ENCODE measurements around the gene CHIC1. TPM values are rescaled to one million over a fixed set of nuclear protein-coding genes. Genes with fewer than 3 reads are reported as not detected.
"Not testable (repeated sequence)": the region's sequence is repeated elsewhere in the genome, so short reads cannot be mapped to it uniquely, and the experiment has no call there.

CHIC1 gene
- total RNA-seq, 1 experiment from 2014 or later: 9.4 TPM

GRCh38 chrX:73577361-73577760 is 14.4 kb downstream of the CHIC1 start:
- DNase-seq (ENCODE audit: low spot score): no peak
- ChIA-PET CTCF (no interaction called here), POLR2A (no interaction called here)
- H3K4me1 Mint-ChIP-seq: peaks cover 26% of the 10 kb centered on the region
- H3K27me3 Mint-ChIP-seq (ENCODE audit: low read depth): no peaks in the 10 kb centered on the region
- no peak overlapping the region for H3K4me3 Mint-ChIP-seq
- H3K36me3 Mint-ChIP-seq: peaks cover 12% of the 10 kb centered on the region
- H3K27ac Mint-ChIP-seq: no peak overlapping the region
- TF ChIP-seq KAT7 (CRISPR knock-in tag; IDR thresholded peaks at IDR 0.05; ENCODE audit: borderline replicate concordance) (no peak), FOXP1 (CRISPR knock-in tag; IDR thresholded peaks at IDR 0.05; ENCODE audit: borderline replicate concordance) (no peak), OVOL2 (CRISPR knock-in tag; IDR thresholded peaks at IDR 0.05; ENCODE audit: borderline replicate concordance) (no peak), ZBTB21 (CRISPR knock-in tag; IDR thresholded peaks at IDR 0.05; ENCODE audit: borderline replicate concordance) (no peak), SOX15 (CRISPR knock-in tag; IDR thresholded peaks at IDR 0.05) (no peak), ZNF232 (CRISPR knock-in tag; IDR thresholded peaks at IDR 0.05) (no peak), TEAD4 (CRISPR knock-in tag; IDR thresholded peaks at IDR 0.05) (no peak), PREB (CRISPR knock-in tag; IDR thresholded peaks at IDR 0.05; ENCODE audit: borderline replicate concordance) (no peak)
- H3K9me3 Mint-ChIP-seq: peaks cover 12% of the 10 kb centered on the region
- ATAC-seq: no peak

- H3K4me1 Mint-ChIP-seq: peaks cover 10% of the 10 kb centered on the region
- H3K9me3 Mint-ChIP-seq: no peaks in the 10 kb centered on the region
- ATAC-seq (no peak), DNase-seq (ENCODE audit: low spot score) (no peak)
- ChIA-PET CTCF (interaction anchor here (0.9 kb wide), 1 partner anchor 137 kb away, joined by 3 read pairs; no protein-coding TSS in a partner anchor), POLR2A (no interaction called here)
- H3K4me3 Mint-ChIP-seq: no peak overlapping the region
- TF ChIP-seq SOX15 (CRISPR knock-in tag; IDR thresholded peaks at IDR 0.05) (no peak), GTF2I (CRISPR knock-in tag; conservative IDR thresholded peaks at IDR 0.05) (no peak), JUN (CRISPR knock-in tag; IDR thresholded peaks at IDR 0.05) (no peak), NFE2L1 (CRISPR knock-in tag; IDR thresholded peaks at IDR 0.05) (no peak), FOXK1 (CRISPR knock-in tag; IDR thresholded peaks at IDR 0.05) (no peak), E2F5 (CRISPR knock-in tag; IDR thresholded peaks at IDR 0.05) (no peak), USF1 (CRISPR knock-in tag; IDR thresholded peaks at IDR 0.05) (no peak), ESRRA (CRISPR knock-in tag; IDR thresholded peaks at IDR 0.05; ENCODE audit: borderline replicate concordance) (no peak), ATF3 (CRISPR knock-in tag; conservative IDR thresholded peaks at IDR 0.05) (no peak), AFF4 (CRISPR knock-in tag; IDR thresholded peaks at IDR 0.05; ENCODE audit: borderline replicate concordance) (no peak), ATF1 (CRISPR knock-in tag; IDR thresholded peaks at IDR 0.05) (no peak), TP53 (CRISPR knock-in tag; IDR thresholded peaks at IDR 0.05) (no peak)
- H3K27ac Mint-ChIP-seq: no peak overlapping the region
- no peaks in the 10 kb centered on the region for H3K27me3 Mint-ChIP-seq (ENCODE audit: low read depth)
- peaks cover 2% of the 10 kb centered on the region; the same call in 1 of the 2 replicates for H3K36me3 Mint-ChIP-seq
Measured at GRCh38 chrX:73581002-73581628, 18.1 kb downstream of the CHIC1 start.

- H3K27me3 Mint-ChIP-seq (ENCODE audit: low read depth); H3K27ac Mint-ChIP-seq; ATAC-seq; DNase-seq (ENCODE audit: low spot score); H3K4me1 Mint-ChIP-seq; POLR2A ChIA-PET; H3K9me3 Mint-ChIP-seq; CTCF ChIA-PET; H3K4me3 Mint-ChIP-seq: not testable (repeated sequence)
- H3K36me3 Mint-ChIP-seq: peaks cover 61% of the 10 kb centered on the region
Measured at GRCh38 chrX:73597758-73598157, 34.8 kb downstream of the CHIC1 start.
